Measurements from ENCODE around the gene CAMSAP1. TPM values are rescaled to one million over a fixed set of nuclear protein-coding genes. Genes with fewer than 3 reads are reported as not detected.

CAMSAP1 gene
- total and polyA plus RNA-seq, 5 experiments from 2014 or later = 0.61 to 32.0 (median 2.4) TPM

- Mint-ChIP-seq H3K4me3 (no peak overlapping the region), H3K4me1 (no peaks in the 10 kb centered on the region), H3K9me3 (peaks cover 0 to 5% (median 0%) of the 10 kb centered on the region in 9 donors), H3K27me3 (peaks cover 0 to 3% (median 0%) of the 10 kb centered on the region in 5 donors), H3K27ac (no peak overlapping the region), H3K36me3 (no peaks in the 10 kb centered on the region)
- POLR2A ChIA-PET = no interaction called here
- ATAC-seq (no peak), DNase-seq (no peak)
These were observed 147.6 kb downstream of the CAMSAP1 start for GRCh38 chr9:135759676-135760300.

- no peak for DNase-seq
- no peak for ATAC-seq
- peaks cover 0 to 3% (median 0%) of the 10 kb centered on the region in 5 donors for H3K27me3 Mint-ChIP-seq
- no peak overlapping the region for H3K4me3 Mint-ChIP-seq
- no peak overlapping the region for H3K27ac Mint-ChIP-seq
- H3K4me1 Mint-ChIP-seq = no peaks in the 10 kb centered on the region
- no peaks in the 10 kb centered on the region for H3K36me3 Mint-ChIP-seq
- POLR2A ChIA-PET = no interaction called here
- peaks cover 0 to 2% (median 0%) of the 10 kb centered on the region in 9 donors for H3K9me3 Mint-ChIP-seq
These were observed 148.5 kb downstream of the CAMSAP1 start for GRCh38 chr9:135758870-135759269.

Other genes starting within 250 kb of the CAMSAP1 start
- not detected for gene LCN9, start 244.2 kb downstream of the CAMSAP1 start, total RNA-seq
- gene LCN9, start 244.2 kb downstream of the CAMSAP1 start, polyA plus RNA-seq = not detected
- gene SOHLH1, start 208.1 kb downstream of the CAMSAP1 start, total RNA-seq = not detected
- not detected for gene SOHLH1, start 208.1 kb downstream of the CAMSAP1 start, polyA plus RNA-seq
- not detected for gene KCNT1, start 205.4 kb downstream of the CAMSAP1 start, total RNA-seq
- not detected for gene KCNT1, start 205.4 kb downstream of the CAMSAP1 start, polyA plus RNA-seq
- gene UBAC1, start 53.8 kb upstream of the CAMSAP1 start, total RNA-seq = 10 to 100 TPM; 28.3 to 28.9 TPM
- 10 to 100 TPM; 19.4 to 24.7 (median 20.8) TPM for gene UBAC1, start 53.8 kb upstream of the CAMSAP1 start, polyA plus RNA-seq
- 10 to 100 TPM in 1 of 2 experiments, 1 to 10 TPM in 1; 9.5 to 10.4 TPM for gene NACC2, start 187.7 kb upstream of the CAMSAP1 start, total RNA-seq
- 1 to 10 TPM; 1.0 to 1.3 (median 1.3) TPM for gene NACC2, start 187.7 kb upstream of the CAMSAP1 start, polyA plus RNA-seq
- gene TMEM250, start 211.3 kb upstream of the CAMSAP1 start, total RNA-seq = 10 to 100 TPM; 38.1 to 38.2 TPM
- 10 to 100 TPM; 39.1 to 51.7 (median 40.3) TPM for gene TMEM250, start 211.3 kb upstream of the CAMSAP1 start, polyA plus RNA-seq

Data from naive thymus-derived CD8-positive, alpha-beta T cell (primary cell).